Stomach (tissue), 9 donors: ENCODE results near the gene IL20RB. TPM values are rescaled to one million over a fixed set of nuclear protein-coding genes. Genes with fewer than 3 reads are reported as not detected.

ENCODE experiments used
- DNase-seq, 2 donors: peaks; one replicate each; pipeline versions ENCODE4 v3.0.0 to v3.0.0-alpha.2; 2013 to 2019
- H3K27ac ChIP-seq, 5 donors: fragments of 200-600 bp in 4 of 5; sonication (generic) in 4 of 5; one replicate each; pipeline ENCODE4 v1.5.1; 2013 to 2019; ENCODE audit warnings: mild to moderate bottlenecking in 1 of 5, moderate library complexity in 1 of 5
- H3K27me3 ChIP-seq, 3 donors: fragments of 200-600 bp; sonication (generic); one replicate each; pipeline ENCODE4 v1.5.1; 2017 to 2019; ENCODE audit warnings: mixed run types in 1 of 3
- H3K36me3 ChIP-seq, 4 donors: fragments of 200-600 bp; sonication (generic); 1 replicate in 3 of 4; 2 replicates in 1 of 4; pipeline ENCODE4 v1.5.1; 2016 to 2019
- H3K4me1 ChIP-seq, 4 donors: fragments of 200-600 bp; sonication (generic); one replicate each; pipeline ENCODE4 v1.5.1; 2016 to 2019
- H3K4me3 ChIP-seq, 4 donors: fragments of 200-600 bp; sonication (generic) in 3 of 4; one replicate each; pipeline ENCODE4 v1.5.1; 2016 to 2019; ENCODE audit warnings: mild to moderate bottlenecking in 1 of 4
- H3K9me3 ChIP-seq, 4 donors: fragments of 200-600 bp; sonication (generic); one replicate each; pipeline ENCODE4 v1.5.1; 2016 to 2019
- EP300 ChIP-seq: sonication (generic); formaldehyde crosslinking; IDR thresholded peaks from one replicate; pipeline ENCODE4 v1.6.1; 2017; ENCODE audit warnings: antibody characterized with exemption
- POLR2A ChIP-seq, 4 donors: fragments of 450-650 bp; IDR thresholded peaks; one replicate each; pipeline ENCODE4 v1.6.1; 2016; ENCODE audit warnings: antibody characterized with exemption in 4 of 4, control low read depth in 2 of 4, mild to moderate bottlenecking in 1 of 4, moderate library complexity in 1 of 4
- POLR2AphosphoS5 ChIP-seq, 3 donors: sonication (generic); formaldehyde crosslinking; IDR thresholded peaks; one replicate each; pipeline ENCODE4 v1.6.1; 2016; ENCODE audit warnings: antibody characterized with exemption in 3 of 3
- WGBS, 5 donors: extraction: QIAGEN DNeasy Blood & Tissue Kit in 3 of 5; methylation state at CpG; one replicate each; pipeline versions ENCODE4 v1.1.5 to v1.1.7; 2013 to 2018; 5-methylcytosine and 5-hydroxymethylcytosine counted together
- intact Hi-C: fragments of 100-400 bp; cut with DNase I; formaldehyde crosslinking; loops from one replicate; pipeline ENCODE4 v1.15.1; 2023; ENCODE audit warnings: low total_unique reads
- polyA plus RNA-seq, 3 donors: library from polyadenylated mRNA; stranded (reverse); fragments of 200-250 nt; gene quantifications; one replicate each; pipeline ENCODE4 v1.2.3, GENCODE V29; 2013
- total RNA-seq, 5 donors: library from RNA; depleted of rRNA; stranded (reverse); fragments of >200 nt; gene quantifications; one replicate each; pipeline versions ENCODE4 v1.1.0 to v1.2.3, GENCODE V29; 2014 to 2016
- TF ChIP-seq, protein P1 (sequence below), 7 experiments: fragments of 450-650 bp in 4 of 7; fragments of 200-600 bp in 3 of 7; sonication (generic) in 3 of 7; IDR thresholded peaks; one replicate each; pipeline ENCODE4 v1.5.1; 2016 to 2019; ENCODE audit warnings: antibody characterized with exemption in 7 of 7, control low read depth in 2 of 7, mild to moderate bottlenecking in 1 of 7
- donor health status: healthy with polysubstance abuse.
- donor health status: Bipolar disorder and iron deficiency.
- donor health status: healthy.

IL20RB gene
- total and polyA plus RNA-seq, 8 donors = 0.46 to 37.3 (median 1.3) TPM; not detected in 3

DNA sequence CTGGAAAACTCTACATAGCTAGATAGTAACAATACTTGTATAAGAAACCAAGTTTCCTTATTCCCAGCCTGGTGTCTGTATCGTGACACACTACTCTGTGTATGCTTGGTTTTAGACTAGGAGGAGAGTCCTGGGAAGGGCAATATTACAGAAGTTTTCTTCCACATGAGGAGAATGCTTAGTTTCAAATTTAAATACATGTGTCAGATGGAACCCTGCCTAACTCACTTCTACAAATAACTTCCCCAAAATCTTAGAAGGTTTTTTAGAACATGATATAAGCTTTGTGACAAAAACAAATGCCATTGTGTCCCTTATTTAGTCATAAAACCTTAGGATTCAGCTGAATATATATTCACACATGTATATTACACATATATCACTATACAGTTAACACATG is 7.2 kb upstream of the IL20RB start:
- DNase-seq = no peak
- 72 to 90% (median 90%) methylated on average over 1 of the region's 1 CpG for WGBS, 5 donors
- Histone ChIP-seq H3K36me3 (peaks cover 0 to 9% (median 8%) of the 10 kb centered on the region in 4 donors), H3K4me3 (no peak overlapping the region), H3K27me3 (no peaks in the 10 kb centered on the region), H3K9me3 (no peaks in the 10 kb centered on the region), H3K4me1 (peaks cover 0 to 45% (median 12%) of the 10 kb centered on the region in 4 donors), H3K27ac (no peak overlapping the region)
- TF ChIP-seq POLR2A (IDR thresholded peaks at IDR 0.05) (no peak), EP300 (no peak), POLR2AphosphoS5 (IDR thresholded peaks at IDR 0.05) (no peak)
- TF ChIP-seq, protein P1, sequence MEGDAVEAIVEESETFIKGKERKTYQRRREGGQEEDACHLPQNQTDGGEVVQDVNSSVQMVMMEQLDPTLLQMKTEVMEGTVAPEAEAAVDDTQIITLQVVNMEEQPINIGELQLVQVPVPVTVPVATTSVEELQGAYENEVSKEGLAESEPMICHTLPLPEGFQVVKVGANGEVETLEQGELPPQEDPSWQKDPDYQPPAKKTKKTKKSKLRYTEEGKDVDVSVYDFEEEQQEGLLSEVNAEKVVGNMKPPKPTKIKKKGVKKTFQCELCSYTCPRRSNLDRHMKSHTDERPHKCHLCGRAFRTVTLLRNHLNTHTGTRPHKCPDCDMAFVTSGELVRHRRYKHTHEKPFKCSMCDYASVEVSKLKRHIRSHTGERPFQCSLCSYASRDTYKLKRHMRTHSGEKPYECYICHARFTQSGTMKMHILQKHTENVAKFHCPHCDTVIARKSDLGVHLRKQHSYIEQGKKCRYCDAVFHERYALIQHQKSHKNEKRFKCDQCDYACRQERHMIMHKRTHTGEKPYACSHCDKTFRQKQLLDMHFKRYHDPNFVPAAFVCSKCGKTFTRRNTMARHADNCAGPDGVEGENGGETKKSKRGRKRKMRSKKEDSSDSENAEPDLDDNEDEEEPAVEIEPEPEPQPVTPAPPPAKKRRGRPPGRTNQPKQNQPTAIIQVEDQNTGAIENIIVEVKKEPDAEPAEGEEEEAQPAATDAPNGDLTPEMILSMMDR (IDR thresholded peaks at IDR 0.05) = no peak
- intact Hi-C loops = no loop called here

DNA sequence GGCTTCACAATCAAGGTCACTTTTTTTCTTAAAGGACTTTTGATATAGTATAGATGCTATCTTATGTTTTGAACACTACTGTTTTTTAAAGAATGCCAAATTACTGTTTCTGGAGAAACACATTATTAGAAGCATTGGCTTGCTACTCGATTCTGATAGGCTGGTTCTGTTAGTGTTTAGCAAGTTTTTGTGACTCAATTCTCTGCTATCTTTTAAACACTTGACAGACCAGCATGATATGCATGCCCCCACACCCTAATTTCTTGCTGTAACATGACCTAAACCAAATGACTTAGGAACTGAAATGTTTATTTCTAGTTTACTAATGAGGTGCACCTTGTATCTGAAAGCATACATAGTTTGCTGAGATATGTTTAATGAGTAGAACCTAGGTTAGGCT is 5.5 kb upstream of the IL20RB start:
- no peaks in the 10 kb centered on the region for H3K9me3 ChIP-seq
- 46 to 63% (median 52%) methylated on average over 1 of the region's 1 CpG for WGBS, 5 donors

DNA sequence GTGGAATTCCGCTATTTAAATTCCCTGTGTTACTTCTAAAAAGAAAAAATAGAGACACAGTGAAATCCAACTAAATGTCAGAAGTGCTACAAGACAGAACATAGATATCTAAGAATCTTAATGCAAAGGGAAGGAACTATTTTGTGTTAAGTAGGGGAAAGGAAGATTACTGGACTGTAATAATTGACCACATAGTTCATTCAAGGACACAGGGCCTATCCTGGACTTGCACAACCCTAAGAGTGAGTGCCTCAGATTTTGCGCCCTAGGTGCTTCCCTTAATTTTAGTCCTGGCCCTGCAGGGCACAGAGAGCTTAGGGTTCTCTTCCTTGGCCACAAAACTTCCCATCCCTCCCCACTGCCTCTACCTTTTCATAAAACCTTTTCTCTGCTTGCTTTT is 3.5 kb upstream of the IL20RB start:
- Histone ChIP-seq H3K27me3 (no peaks in the 10 kb centered on the region), H3K9me3 (no peaks in the 10 kb centered on the region), H3K27ac (no peak overlapping the region), H3K36me3 (no peaks in the 10 kb centered on the region), H3K4me3 (no peak overlapping the region), H3K4me1 (peaks cover 0 to 43% (median 11%) of the 10 kb centered on the region in 4 donors)
- intact Hi-C loops = no loop called here
- TF ChIP-seq, protein P1 (IDR thresholded peaks at IDR 0.05) = no peak
- TF ChIP-seq POLR2A (IDR thresholded peaks at IDR 0.05) (no peak), POLR2AphosphoS5 (IDR thresholded peaks at IDR 0.05) (no peak), EP300 (no peak)
- DNase-seq = no peak
- 92 to 99% (median 96%) methylated on average over 2 of the region's 2 CpGs for WGBS, 5 donors

More for the DNA sequence above, 5.5 kb upstream of the IL20RB start:
- no peak overlapping the region for H3K4me3 ChIP-seq
- H3K36me3 ChIP-seq = no peaks in the 10 kb centered on the region
- no peaks in the 10 kb centered on the region for H3K27me3 ChIP-seq
- H3K27ac ChIP-seq = no peak overlapping the region
- DNase-seq = no peak
- intact Hi-C loops = no loop called here
- TF ChIP-seq, protein P1 (IDR thresholded peaks at IDR 0.05) = no peak
- TF ChIP-seq POLR2AphosphoS5 (IDR thresholded peaks at IDR 0.05) = no peak
- peaks cover 0 to 53% (median 17%) of the 10 kb centered on the region in 4 donors for H3K4me1 ChIP-seq

DNA sequence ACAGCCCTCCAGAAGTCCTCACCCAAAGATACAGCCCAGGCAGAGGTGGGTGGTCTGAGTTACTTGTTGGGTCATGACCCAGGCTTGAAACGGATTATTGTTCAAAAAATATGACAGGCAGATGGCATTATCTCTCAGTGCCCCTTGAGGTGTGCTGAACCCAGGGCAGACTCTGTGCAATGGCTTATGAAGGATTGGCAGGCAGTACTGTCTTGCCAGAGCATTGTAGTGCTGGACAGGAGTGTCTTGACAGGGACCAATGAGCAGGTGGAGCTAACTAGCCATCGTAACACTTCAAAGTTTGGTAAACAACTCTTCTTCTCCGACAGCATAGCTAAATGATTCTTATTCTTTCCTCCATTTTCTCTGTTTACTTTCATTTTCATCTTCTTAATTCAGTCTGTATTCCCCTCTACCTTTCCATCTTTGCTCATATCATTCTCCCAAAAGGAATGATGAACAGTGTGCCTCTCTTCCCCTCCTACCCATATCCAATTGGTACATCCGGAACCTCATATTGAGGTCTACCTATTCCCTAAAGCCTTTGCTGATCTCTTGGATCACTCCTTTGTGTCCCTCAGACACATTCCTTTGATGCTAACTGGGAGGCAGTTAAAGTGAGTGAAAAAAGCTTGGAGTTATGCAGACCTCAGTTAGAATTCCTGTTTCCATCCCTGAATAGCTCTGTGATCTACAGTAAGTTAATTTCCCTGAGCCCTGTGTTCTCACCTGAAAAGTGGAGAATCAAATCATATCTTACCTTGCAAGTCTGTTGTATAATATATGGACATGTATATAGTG is 2.6 kb upstream of the IL20RB start:
- Histone ChIP-seq H3K27ac (peak overlapping the region in 2 of 5 donors; percentile 48 to 61), H3K9me3 (no peaks in the 10 kb centered on the region), H3K4me1 (peaks cover 0 to 33% (median 11%) of the 10 kb centered on the region in 4 donors), H3K4me3 (no peak overlapping the region), H3K27me3 (no peaks in the 10 kb centered on the region), H3K36me3 (no peaks in the 10 kb centered on the region)
- intact Hi-C loops = no loop called here
- no peak for DNase-seq
- TF ChIP-seq POLR2AphosphoS5 (IDR thresholded peaks at IDR 0.05) (no peak), EP300 (no peak), POLR2A (IDR thresholded peaks at IDR 0.05) (no peak)
- TF ChIP-seq, protein P1 (IDR thresholded peaks at IDR 0.05) = no peak
- WGBS, 5 donors = 83 to 88% (median 88%) methylated on average over 4 of the region's 4 CpGs
